Gastroesophageal sphincter (tissue), 3 donors: ENCODE results near the gene WDFY3.

Experiments used
- POLR2A ChIP-seq, 2 donors: fragments of 450-650 bp; IDR thresholded peaks; one replicate each; pipeline ENCODE4 v1.6.1; 2017; ENCODE audit warnings: antibody characterized with exemption in 2 of 2, mild to moderate bottlenecking in 2 of 2, moderate library complexity in 1 of 2
- POLR2AphosphoS5 ChIP-seq: sonication (generic); formaldehyde crosslinking; IDR thresholded peaks from one replicate; pipeline ENCODE4 v1.6.1; 2017; ENCODE audit warnings: antibody characterized with exemption
- TF ChIP-seq, protein P1 (sequence below), 4 experiments: fragments of 200-600 bp in 2 of 4; fragments of 450-650 bp in 2 of 4; sonication (generic) in 1 of 4; IDR thresholded peaks; one replicate each; pipeline ENCODE4 v1.5.1; 2017 to 2019; ENCODE audit warnings: antibody characterized with exemption in 4 of 4, mild to moderate bottlenecking in 2 of 4, moderate library complexity in 2 of 4

DNA sequence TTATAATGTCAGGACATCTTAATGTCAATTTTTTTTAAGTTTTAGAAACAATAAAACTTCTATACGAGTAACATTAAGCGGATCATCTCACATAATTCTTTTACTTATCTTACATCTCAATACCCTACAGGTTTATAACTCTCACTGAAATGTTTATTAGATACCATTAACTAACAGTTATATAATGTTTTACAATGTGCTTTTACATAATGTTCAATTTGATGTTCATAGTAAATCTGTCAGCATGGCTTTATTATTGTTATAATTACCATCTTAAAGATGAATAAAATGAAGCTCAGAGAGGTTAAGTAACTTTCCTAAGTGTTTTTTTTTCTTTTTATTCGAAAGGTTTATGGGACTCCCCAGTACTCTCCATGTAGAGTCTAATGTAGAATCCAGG is 33.9 kb upstream of the WDFY3 start:
- TF ChIP-seq, protein P1, sequence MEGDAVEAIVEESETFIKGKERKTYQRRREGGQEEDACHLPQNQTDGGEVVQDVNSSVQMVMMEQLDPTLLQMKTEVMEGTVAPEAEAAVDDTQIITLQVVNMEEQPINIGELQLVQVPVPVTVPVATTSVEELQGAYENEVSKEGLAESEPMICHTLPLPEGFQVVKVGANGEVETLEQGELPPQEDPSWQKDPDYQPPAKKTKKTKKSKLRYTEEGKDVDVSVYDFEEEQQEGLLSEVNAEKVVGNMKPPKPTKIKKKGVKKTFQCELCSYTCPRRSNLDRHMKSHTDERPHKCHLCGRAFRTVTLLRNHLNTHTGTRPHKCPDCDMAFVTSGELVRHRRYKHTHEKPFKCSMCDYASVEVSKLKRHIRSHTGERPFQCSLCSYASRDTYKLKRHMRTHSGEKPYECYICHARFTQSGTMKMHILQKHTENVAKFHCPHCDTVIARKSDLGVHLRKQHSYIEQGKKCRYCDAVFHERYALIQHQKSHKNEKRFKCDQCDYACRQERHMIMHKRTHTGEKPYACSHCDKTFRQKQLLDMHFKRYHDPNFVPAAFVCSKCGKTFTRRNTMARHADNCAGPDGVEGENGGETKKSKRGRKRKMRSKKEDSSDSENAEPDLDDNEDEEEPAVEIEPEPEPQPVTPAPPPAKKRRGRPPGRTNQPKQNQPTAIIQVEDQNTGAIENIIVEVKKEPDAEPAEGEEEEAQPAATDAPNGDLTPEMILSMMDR (IDR thresholded peaks at IDR 0.05): no peak
- no peak for TF ChIP-seq POLR2A (IDR thresholded peaks at IDR 0.05)
- TF ChIP-seq POLR2AphosphoS5: no peak
